DMS53 treated with DMSO at 0.1 percent for 48 hours (cell line): Measurements from ENCODE around the gene GALNT10.

ENCODE experiments used
- DNase-seq: peaks from one replicate; lab custom pipeline; 2025; ENCODE audit not compliant: unreplicated experiment; lab: John Stamatoyannopoulos, UW

Gene GALNT10

DNA sequence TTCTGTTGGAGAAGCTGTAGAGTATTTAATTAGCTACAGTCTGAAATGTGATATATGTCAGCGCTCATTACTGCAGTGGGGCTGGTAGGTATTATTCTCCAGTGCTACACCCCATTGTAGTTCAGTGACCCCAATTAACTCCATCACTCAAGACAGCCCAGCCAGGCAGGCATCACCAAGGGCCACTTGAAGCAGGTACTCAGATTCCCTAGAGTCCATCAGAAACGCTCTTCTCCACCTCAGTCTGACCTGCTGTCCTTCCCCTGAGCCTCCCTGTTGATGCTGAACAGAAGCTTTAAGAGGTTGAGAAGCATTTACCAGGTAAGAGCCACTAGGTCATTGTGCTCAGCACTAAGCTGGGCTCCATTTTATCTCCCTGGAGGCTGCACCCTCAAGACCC is 71.8 kb downstream of the GALNT10 start:
- DNase-seq, result no peak

DNA sequence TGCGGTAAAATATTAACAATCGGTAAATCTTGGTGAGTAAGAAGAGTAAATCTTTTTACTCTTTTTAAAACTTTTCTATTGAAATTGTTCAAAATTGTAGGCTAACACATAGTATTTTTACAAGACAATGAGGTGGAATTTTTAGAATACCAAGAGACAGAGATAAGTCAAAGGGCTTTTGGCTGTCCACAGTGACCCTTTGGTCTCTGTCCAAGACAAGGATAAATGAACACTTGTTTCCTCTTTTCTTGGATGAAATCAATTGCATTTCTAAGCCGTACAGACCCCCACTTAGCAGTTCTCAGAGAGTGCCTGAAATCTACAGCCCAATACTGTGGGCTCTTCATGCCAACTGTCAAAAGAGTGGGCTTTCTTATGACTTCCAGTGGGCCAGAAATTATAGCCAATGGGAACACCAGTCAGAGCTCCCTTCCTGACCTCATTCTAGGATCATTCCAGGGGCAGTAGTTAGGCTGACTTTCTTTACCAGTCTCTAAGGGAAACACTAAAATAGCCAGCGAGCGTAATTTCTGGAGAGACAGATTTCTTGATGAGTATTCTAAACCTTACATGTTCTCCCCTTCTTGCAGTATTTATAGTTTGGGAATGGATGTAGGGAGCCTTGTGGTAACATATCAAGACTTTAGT is 74.1 kb downstream of the GALNT10 start:
- DNase-seq, result no peak

DNA sequence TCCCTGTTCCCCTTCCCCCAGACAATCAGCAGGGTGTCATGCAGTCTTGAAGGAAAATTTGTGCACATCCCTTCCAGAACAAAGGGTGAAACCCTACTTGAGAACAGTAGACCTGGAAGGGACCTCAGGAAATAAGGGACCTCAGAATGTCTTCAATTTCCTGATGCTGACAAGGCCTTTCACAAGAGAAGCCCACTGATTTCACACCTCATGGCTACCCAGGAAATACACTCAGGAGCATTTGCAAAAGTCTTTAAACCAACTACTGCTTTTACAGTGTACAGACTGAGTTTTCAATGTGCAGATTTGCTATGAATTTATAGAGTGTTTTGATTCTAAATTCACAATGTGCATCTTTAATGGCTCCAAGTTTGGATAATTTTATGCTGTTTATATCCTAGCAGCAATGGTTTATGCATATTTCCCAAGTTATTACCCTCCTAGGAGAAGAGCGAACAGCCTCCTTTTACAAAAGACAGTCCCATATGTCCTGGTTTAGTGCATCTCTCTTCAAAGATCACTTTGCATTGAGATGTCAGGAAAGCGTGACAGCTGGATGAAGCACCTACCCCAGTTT is 74.8 kb downstream of the GALNT10 start:
- no peak for DNase-seq

DNA sequence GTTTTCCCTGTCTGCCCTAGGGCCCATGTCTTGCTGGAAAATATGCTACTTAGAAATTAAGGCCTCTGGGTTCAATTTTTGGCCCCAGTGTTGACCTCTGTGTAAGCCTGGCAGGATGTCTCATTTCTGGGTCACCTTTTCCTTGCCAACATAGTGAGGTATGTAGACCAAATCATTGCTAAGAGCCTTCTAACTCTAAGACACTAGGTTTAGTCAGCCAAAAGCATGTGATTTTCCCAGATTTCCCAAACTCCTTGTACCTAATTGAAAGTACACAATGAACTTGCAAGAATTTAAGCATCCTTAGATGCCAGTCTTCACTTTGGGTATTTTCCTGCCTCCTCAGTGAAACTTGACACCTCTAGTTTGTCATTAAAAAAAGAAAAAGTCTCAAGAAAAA is 77.0 kb downstream of the GALNT10 start:
- DNase-seq, result no peak

DNA sequence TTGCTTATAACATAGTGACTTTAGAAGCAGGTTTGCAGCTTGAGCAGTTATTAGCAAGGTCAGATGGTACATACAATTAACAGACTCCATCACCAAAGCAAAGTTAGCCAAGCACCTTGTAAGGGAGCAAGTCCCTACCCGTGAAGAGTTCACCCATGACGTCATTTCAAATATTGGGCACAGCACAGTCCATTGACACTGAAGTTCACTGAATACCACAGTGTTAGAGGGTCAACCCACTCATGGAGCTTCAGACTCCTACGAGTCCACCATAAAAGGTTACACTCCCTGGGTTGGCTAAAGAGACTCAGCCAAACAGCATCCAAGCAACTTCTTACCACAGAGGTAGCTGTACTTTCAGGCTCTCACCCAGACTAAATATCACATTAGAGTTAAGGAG is 77.5 kb downstream of the GALNT10 start:
- no peak for DNase-seq

DNA sequence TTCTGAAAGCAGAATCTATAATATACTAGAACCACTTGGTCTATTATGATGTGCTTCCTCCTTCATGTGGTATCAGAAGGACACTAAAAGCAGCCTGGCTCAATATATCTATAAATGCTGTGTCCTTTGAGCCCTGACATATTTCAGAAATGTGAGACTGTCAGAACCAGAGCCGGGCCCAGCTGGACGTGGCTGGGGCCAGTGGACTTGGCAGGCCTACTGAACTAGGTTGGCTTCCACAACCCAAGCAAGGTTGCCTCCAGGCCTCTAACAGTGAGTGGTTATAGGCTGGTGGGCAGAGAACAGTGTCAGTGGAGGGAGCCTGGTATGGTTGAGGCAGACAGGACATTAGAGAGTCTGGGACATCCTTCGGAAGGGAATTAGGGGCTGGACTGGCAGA is 78.9 kb downstream of the GALNT10 start:
- no peak for DNase-seq

DNA sequence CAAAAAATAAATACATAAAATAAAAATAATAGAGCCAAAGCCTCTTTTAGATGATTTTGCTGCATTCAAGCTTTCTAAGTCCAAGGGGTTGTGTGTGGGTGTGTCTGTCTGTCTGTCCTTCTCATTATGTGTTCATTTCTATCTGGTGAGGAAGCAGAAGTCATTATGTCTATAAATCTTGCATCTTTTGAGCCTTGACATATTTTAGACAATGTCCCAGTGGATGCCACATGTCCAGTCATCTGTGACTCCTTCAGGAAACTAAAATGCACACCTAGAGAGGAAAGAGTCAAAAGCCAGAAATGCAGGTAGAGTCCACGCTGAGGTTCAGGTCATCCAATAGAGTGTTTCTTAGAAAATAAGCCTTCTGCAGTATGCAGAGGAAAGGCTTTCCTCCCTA is 80.9 kb downstream of the GALNT10 start:
- no peak for DNase-seq

DNA sequence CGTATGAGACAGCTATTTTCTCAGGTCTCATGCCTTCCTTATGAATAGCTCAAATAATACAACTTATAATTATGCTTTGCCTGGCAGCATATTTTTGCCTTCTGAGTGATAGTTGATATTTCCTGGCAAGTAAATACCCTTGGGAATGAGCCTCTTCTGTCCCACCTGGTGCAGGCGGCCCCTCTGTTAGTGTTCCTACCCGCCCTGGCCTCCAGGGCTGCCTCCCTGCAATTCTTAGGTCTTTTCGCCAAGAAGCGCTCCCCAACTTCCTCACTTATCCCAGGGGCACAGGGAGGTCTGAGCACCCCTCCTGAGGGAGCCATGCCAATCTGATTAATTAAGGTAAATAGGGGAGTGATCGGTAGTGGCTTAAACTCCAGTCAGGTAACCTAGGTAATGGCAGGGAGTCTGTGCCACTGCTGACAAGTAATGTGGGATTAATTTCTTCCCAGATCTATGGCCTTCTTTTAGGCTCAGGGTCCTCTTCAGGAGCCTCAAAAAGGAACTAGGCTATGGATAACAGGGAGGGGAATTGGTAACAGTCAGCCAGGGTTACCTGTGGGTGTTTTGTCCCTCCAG is 81.5 kb downstream of the GALNT10 start:
- DNase-seq, result no peak

DNA sequence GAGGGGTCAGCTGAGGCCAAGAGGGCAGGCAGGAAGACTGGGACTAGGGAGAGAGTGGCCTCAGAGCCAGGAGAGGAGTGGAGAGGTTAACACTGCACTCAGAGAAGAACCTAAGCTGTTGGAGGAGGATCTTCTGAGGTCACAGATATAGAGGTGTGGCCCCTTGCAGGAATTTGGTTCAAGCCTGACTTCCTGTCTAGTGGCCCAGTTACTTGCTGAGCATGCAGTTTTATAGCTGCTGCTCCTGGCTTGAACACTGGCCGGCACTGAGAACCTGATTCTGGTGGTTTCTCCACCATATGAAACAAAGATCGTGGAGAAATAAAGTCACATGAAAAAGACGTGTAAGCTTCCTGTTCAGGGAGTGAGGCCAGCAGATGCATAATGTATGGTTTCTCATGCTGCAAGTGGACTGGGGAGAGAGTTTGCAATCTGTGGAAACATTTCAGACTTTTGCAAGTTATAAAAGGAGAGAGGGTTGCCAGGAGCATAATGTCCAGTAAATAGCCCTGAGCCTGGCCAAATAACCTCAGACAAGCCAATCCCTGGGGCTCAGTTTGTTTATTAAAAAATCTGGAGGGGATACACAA is 82.6 kb downstream of the GALNT10 start:
- DNase-seq, result no peak

DNA sequence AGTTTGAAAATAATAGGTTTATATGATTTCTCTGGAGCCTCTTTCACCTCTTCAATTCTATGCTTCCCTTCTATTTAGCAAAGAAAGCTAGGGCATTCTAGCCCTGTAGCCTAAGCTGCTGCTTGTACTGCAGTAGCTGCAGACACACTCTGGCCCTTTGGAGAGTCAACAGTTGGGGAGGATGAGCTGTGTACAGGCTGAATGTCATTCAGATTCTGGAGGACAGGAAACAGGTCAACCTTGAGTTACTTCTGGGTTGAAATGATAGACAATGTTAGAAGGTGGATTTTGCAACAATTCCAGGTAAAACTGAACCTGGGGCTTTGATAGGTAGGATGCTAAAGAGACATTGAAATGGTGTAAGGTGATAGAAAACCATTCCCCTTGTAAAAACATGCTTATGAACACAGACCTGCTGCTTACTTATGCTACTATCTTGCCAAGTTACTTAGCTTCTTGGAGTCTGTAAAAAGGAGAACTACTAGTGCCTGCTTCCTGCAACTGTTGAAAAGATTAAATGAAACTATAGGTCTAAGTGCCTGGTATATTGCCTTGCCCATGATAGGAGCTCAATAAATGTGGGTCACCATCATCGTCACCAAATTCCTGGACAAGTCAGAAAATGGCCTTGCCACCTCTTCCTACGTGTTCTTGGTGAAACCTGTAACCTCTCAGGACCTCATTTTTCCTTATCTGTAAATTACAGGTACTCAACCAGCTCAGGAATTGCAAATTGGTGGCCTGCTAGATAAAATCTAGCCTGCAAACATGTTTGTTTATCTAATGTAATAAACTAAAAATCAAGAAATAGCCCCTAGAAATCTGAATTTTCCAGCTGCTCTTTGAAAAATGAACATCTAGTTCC is 83.7 kb downstream of the GALNT10 start:
- DNase-seq, result no peak

DNA sequence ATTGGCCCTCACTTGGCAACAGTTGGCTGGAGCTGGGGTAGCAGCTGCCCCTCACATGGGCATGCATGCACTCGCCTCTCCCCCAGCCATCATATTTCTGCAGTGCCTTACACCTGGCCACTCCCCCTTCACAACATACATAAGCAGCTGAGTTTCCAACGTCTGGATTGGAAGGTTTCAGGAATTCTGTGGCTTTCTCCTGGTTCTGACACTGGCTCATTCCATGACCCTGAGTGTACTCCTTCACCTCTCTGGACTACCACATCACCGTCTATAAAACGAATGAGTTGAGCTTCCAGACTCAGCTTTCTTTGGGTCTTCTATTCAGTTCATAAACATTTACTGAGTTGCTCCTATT is 84.3 kb downstream of the GALNT10 start:
- DNase-seq, result no peak

DNA sequence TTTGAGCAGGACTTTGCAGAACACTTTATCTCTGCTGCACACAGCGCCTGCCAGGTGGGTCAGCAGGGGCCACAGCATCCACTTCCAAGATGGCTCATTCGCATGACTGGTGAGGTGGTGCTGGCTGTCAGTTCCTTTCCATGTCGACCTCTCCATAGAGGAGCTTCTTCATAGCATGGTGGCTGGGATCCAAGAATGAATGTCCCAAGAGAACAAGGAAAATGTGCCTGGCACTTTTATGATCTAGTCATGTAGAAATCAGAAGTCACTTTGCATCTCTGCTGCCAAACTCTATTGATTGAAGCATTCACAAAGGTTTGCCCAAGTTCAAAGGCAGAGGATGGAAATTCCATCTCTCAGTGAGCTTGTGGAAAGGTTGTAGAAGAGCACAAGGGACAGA is 85.0 kb downstream of the GALNT10 start:
- DNase-seq, result no peak

DNA sequence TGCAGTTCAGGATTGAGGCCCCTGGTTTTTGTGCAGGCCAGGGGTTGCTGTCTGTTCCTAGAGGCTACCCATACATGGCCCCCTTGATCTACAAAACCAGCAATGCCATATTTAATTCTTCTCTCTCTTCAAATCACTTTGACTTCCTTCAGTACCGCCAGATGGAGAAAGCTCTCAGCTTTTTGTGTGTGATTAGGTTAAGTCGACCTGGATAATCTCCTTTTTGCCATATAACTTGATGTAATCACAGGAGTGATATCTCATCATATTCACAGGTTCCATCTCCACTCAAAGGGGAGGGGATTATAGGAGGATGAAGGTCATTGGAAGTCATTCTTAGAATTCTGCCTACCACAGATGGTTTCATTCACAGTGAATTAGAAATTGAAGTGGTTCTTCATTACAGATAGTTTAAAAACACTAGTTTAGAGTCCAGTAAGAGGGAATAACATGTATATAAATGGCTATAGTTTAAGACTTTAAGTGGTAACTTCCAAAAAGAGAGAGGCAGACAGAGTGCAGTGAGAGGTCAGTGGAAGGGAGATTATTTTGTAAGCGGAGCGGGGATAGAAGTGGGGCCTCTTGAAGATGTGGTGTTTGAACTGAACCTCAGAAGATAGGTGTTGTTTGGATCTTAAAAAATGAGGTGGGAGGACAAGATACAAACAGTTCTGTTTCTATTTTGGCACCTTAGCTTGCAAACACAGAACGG is 85.9 kb downstream of the GALNT10 start:
- DNase-seq, result no peak

DNA sequence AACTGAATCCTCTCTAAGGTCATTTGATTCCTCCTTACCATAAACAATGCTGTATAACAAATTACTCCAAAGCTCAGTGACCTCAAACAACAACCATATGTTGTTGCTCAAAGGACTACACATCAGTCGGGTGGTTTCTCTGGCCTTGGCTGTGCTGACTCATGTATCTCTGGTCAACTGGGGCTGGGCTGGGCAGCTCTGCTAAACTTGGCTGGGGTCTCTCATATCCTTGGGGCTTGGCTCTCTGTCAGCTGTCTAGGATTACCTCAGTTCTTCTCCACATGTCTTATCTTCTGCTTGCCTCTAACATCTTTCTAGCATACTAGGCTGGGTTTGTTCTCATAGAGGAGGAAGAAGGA is 86.4 kb downstream of the GALNT10 start:
- DNase-seq, result no peak

DNA sequence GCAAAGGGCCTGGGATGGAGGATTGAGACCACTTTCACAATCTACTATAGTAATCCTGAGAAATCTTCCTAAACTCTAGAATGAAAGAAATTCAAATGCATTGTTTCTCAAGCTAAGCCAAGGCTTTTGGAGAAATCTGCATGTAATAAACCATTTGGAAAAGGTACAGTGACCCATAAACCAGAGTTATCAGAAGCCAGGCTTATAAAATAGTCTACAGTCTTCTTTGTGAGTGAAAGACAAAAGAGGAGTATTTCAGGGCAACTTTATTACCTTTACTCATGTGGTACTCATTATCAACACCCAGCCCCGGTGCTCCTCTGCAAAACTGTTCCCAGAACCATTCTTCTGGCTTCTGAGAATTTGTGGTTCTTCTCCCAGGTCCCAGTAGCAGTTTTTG is 87.0 kb downstream of the GALNT10 start:
- DNase-seq, result no peak

DNA sequence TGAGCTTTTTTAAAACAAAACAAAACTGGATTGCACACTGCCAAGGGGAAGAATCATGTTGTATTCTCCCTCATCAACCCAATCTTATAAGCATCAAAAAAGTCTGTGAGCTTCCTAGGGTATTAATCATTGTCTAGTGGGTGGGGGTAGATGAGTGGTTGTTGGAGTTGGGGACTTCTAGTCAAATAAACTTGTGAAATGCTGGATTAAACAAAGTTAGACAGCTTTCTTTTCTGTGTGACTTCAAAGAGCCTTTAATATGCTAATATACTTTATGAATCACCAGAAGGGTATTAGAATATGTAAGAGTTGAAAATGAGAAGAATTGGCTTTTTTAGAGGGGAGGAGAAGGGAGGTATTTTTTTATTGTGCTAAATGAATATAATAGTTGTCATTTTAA is 87.7 kb downstream of the GALNT10 start:
- DNase-seq, result no peak

DNA sequence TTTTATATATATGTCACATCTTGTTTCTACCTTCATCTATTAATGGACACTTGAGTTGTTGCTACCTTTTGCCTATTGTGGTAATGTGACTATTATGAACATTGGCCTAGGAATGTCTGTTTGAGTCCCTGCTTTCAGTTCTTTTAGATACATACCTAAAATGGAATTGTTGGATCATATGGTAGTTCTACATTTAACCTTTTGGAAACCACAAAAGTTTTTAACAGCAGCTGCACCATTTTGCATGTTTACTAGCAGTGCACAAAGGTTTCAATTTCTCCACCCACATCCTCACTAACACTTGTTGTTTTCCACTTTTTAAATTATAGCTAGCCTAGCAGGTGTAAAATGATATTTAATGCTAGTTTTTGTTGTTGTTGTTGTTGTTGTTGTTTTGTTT is 88.4 kb downstream of the GALNT10 start:
- DNase-seq, result no peak

DNA sequence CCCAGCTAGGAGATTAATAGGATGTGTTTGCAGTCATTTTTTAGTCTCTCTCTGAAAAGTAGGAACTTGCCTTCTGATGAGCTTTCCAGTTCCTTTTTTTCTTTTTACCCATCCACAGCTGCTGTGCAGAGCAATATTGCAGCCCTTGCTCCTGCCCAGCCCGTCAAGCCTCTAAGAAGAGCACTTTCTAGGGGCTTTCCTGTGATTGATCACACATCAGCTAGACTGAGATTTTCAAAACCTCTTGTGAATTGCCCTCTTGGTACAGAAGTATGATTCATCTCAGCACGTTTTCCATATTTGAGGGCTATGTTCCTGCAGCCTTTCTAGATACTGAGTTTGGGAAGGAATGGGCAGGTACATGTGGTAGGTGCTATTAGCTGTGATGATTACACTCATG is 93.9 kb downstream of the GALNT10 start:
- no peak for DNase-seq

DNA sequence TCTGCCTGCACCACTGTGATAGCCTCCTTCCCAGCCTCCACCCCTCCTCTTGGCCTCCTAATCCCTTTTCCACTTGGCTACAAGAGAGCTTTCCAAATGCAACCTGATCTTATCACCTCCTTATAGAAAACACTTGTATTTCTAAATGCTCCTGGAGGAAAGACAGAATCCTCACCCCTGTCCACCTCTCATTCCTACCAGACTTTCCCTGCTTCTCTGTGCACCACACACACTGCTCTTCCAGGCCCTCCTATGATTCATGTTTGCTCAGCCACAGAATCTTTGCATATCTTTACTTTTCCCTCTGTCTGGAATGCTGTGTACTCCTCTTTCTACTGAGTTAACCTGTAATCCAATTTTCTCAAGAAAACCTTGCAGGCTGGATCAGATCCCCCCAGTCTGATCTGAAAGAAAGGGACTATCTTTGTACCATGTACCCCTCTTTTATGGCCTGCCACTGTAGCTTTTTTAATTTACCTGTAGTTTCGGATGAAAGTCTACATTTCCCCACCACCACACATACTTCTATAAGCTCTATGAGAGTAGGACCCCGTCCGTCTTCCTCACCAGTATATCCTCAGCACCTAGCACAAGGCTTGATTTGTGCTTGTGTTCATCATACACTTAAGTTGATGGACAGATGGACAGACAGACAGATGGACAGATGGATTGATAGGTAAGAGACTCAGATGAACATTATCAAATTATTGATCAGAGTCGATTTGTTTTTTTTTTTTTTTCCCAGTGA is 95.3 kb downstream of the GALNT10 start:
- no peak for DNase-seq

DNA sequence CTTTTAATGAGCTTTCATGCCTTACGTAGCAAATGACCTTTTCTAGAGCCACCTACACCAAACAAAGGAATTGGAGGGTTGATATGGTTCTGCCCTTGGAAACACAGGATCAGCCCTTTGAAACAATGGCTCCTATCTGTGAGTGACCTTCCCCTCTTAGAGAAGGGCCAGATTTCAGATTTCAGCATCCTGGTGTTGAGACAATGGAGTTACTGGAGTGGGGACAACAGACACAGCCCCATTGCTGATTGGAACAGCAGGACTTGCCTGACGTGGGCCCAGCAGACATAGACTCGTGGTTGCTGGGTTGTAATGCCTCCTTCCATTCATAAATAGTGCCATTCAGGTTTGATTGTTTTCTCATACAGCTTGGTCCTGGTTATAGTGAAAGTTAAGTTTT is 96.0 kb downstream of the GALNT10 start:
- DNase-seq, result no peak
